H9 (cell line): ENCODE measurements around the gene CALHM5. TPM values are rescaled to one million over a fixed set of nuclear protein-coding genes. Genes with fewer than 3 reads are reported as not detected.

ENCODE experiments used
- DNase-seq: peaks from one replicate; pipeline ENCODE4 v3.0.0-alpha.2; 2017
- H2AFZ ChIP-seq: one replicate; pipeline ENCODE4 v1.6.1; 2013; ENCODE audit warnings: mild to moderate bottlenecking, low read length, control low read depth, moderate library complexity
- H2AK5ac ChIP-seq: 2 replicates; pipeline ENCODE4 v1.6.1; 2013; ENCODE audit warnings: low read length, control low read depth, mixed read lengths; ENCODE audit not compliant: insufficient read length
- H2BK120ac ChIP-seq: one replicate; pipeline ENCODE4 v1.6.1; 2013; ENCODE audit warnings: low read depth, mild to moderate bottlenecking, low read length, control low read depth, inconsistent platforms; ENCODE audit not compliant: poor library complexity, severe bottlenecking
- H2BK12ac ChIP-seq: 2 replicates; pipeline ENCODE4 v1.6.1; 2013; ENCODE audit warnings: low read length, control low read depth, mixed read lengths, low read depth; ENCODE audit not compliant: insufficient read length
- H2BK15ac ChIP-seq: 2 replicates; pipeline ENCODE4 v1.6.1; 2013; ENCODE audit warnings: low read depth, low read length, control low read depth
- H2BK20ac ChIP-seq: one replicate; pipeline ENCODE4 v1.6.1; 2013; ENCODE audit warnings: low read depth, mild to moderate bottlenecking, low read length, control low read depth, inconsistent platforms; ENCODE audit not compliant: poor library complexity, severe bottlenecking
- H2BK5ac ChIP-seq: 2 replicates; pipeline ENCODE4 v1.6.1; 2013; ENCODE audit warnings: low read length, control low read depth, mixed read lengths; ENCODE audit not compliant: insufficient read length
- H3K14ac ChIP-seq: 2 replicates; pipeline ENCODE4 v1.6.1; 2013; ENCODE audit warnings: low read length, control low read depth; ENCODE audit not compliant: insufficient read depth
- H3K18ac ChIP-seq: 2 replicates; pipeline ENCODE4 v1.6.1; 2013; ENCODE audit warnings: low read depth, mild to moderate bottlenecking, mixed read lengths, low read length, control low read depth; ENCODE audit not compliant: insufficient read length
- H3K23ac ChIP-seq: 2 replicates; pipeline ENCODE4 v1.6.1; 2013; ENCODE audit warnings: low read length, control low read depth, mixed read lengths, low read depth; ENCODE audit not compliant: insufficient read length
- H3K23me2 ChIP-seq: 2 replicates; pipeline ENCODE4 v1.6.1; 2013; ENCODE audit warnings: low read depth, mild to moderate bottlenecking, mixed read lengths, low read length, control low read depth; ENCODE audit not compliant: insufficient read length, poor library complexity, severe bottlenecking
- H3K27ac ChIP-seq: 2 replicates; pipeline ENCODE4 v1.5.1; 2013; ENCODE audit warnings: low read length, control low read depth, mixed read lengths, low read depth; ENCODE audit not compliant: insufficient read length
- H3K27me3 ChIP-seq: 2 replicates; pipeline ENCODE4 v1.6.1; 2013; ENCODE audit warnings: low read length, control low read depth, inconsistent platforms; ENCODE audit not compliant: insufficient read depth
- H3K4ac ChIP-seq: 2 replicates; pipeline ENCODE4 v1.6.1; 2013; ENCODE audit warnings: low read depth, mild to moderate bottlenecking, control low read depth, inconsistent platforms, low read length, moderate library complexity
- H3K4me1 ChIP-seq: 2 replicates; pipeline ENCODE4 v1.6.1; 2013; ENCODE audit warnings: low read length, control low read depth, inconsistent platforms; ENCODE audit not compliant: insufficient read depth
- H3K4me2 ChIP-seq: 2 replicates; pipeline ENCODE4 v1.6.1; 2013; ENCODE audit warnings: low read length, control low read depth, mixed read lengths; ENCODE audit not compliant: insufficient read length, insufficient read depth
- H3K56ac ChIP-seq: 2 replicates; pipeline ENCODE4 v1.6.1; 2013; ENCODE audit warnings: low read depth, mild to moderate bottlenecking, mixed read lengths, low read length, control low read depth; ENCODE audit not compliant: insufficient read length
- H3K79me1 ChIP-seq: 2 replicates; pipeline ENCODE4 v1.6.1; 2013; ENCODE audit warnings: low read depth, mild to moderate bottlenecking, moderate library complexity, low read length, control low read depth, inconsistent platforms; ENCODE audit not compliant: insufficient read depth, poor library complexity, severe bottlenecking
- H3K79me2 ChIP-seq: 2 replicates; pipeline ENCODE4 v1.6.1; 2013; ENCODE audit warnings: low read length, control low read depth, inconsistent platforms; ENCODE audit not compliant: insufficient read depth
- H3K9ac ChIP-seq: 2 replicates; pipeline ENCODE4 v1.6.1; 2013; ENCODE audit warnings: low read length, control low read depth, mixed read lengths; ENCODE audit not compliant: insufficient read length; ENCODE audit errors: extremely low read depth
- H3K9me3 ChIP-seq: one replicate; pipeline ENCODE4 v1.6.1; 2013; ENCODE audit warnings: low read depth, low read length, inconsistent platforms; ENCODE audit not compliant: control insufficient read depth
- H3T11ph ChIP-seq: one replicate; pipeline ENCODE4 v1.6.1; 2013; ENCODE audit warnings: mild to moderate bottlenecking, low read length, control low read depth, inconsistent platforms
- H4K20me1 ChIP-seq: one replicate; pipeline ENCODE4 v1.6.1; 2013; ENCODE audit not compliant: control insufficient read depth, insufficient read length, insufficient read depth
- H4K5ac ChIP-seq: 2 replicates; pipeline ENCODE4 v1.6.1; 2013; ENCODE audit warnings: low read depth, mild to moderate bottlenecking, mixed read lengths, low read length, control low read depth; ENCODE audit not compliant: insufficient read length
- H4K8ac ChIP-seq: replicated peaks from 2 replicates; pipeline ENCODE4 v1.6.1; 2013; ENCODE audit warnings: low read length, control low read depth, mixed read lengths, low read depth; ENCODE audit not compliant: insufficient read length
- H4K91ac ChIP-seq: 2 replicates; pipeline ENCODE4 v1.6.1; 2013; ENCODE audit warnings: low read depth, mild to moderate bottlenecking, moderate library complexity, mixed read lengths, low read length, control low read depth; ENCODE audit not compliant: insufficient read length
- H3K27ac Mint-ChIP-seq, 3 experiments: 2 replicates in 2 of 3; 3 replicates in 1 of 3; pipeline ENCODE4 v1.8.0; 2020 to 2021; ENCODE audit warnings: mixed read lengths in 3 of 3, mild to moderate bottlenecking in 1 of 3, moderate library complexity in 1 of 3
- H3K27me3 Mint-ChIP-seq: 2 replicates; pipeline ENCODE4 v1.8.0; 2021; ENCODE audit warnings: low read depth, mild to moderate bottlenecking, moderate library complexity, mixed read lengths
- H3K36me3 Mint-ChIP-seq, 3 experiments: 2 replicates in 2 of 3; 3 replicates in 1 of 3; pipeline ENCODE4 v1.8.0; 2020 to 2021; ENCODE audit warnings: low read depth in 3 of 3, mixed read lengths in 3 of 3; ENCODE audit not compliant: insufficient read depth in 1 of 3
- H3K4me1 Mint-ChIP-seq, 2 experiments: 2 replicates each; pipeline ENCODE4 v1.8.0; 2020; ENCODE audit warnings: mixed read lengths in 2 of 2
- H3K4me3 Mint-ChIP-seq, 2 experiments: 2 replicates in 1 of 2; 3 replicates in 1 of 2; pipeline ENCODE4 v1.8.0; 2020 to 2021; ENCODE audit warnings: mild to moderate bottlenecking in 2 of 2, mixed read lengths in 2 of 2, moderate library complexity in 1 of 2
- H3K9me3 Mint-ChIP-seq, 2 experiments: 2 replicates in 1 of 2; 3 replicates in 1 of 2; pipeline ENCODE4 v1.8.0; 2020; ENCODE audit warnings: mild to moderate bottlenecking in 2 of 2, mixed read lengths in 2 of 2, moderate library complexity in 1 of 2
- WGBS: extraction: QIAGEN DNeasy Blood & Tissue Kit; methylation state at CpG from one replicate; pipeline ENCODE4 v1.1.7; 2013; ENCODE audit warnings: missing lambda C conversion rate, low lambda C conversion rate, mixed read lengths; ENCODE audit not compliant: insufficient read length; ENCODE audit errors: extremely low coverage; 5-methylcytosine and 5-hydroxymethylcytosine counted together
- total RNA-seq: library from RNA; stranded (reverse); gene quantifications from 2 replicates; pipeline ENCODE4 v1.2.1, GENCODE V29; 2021
- TF ChIP-seq, protein P1 (sequence below): fragments of 200-600 bp; sonication (generic); conservative IDR thresholded peaks from 3 replicates; pipeline ENCODE4 v1.8.0; 2021; ENCODE audit warnings: antibody characterized with exemption, mild to moderate bottlenecking

Gene CALHM5
- total RNA-seq, 1 experiment from 2014 or later = 0.09 TPM

DNA sequence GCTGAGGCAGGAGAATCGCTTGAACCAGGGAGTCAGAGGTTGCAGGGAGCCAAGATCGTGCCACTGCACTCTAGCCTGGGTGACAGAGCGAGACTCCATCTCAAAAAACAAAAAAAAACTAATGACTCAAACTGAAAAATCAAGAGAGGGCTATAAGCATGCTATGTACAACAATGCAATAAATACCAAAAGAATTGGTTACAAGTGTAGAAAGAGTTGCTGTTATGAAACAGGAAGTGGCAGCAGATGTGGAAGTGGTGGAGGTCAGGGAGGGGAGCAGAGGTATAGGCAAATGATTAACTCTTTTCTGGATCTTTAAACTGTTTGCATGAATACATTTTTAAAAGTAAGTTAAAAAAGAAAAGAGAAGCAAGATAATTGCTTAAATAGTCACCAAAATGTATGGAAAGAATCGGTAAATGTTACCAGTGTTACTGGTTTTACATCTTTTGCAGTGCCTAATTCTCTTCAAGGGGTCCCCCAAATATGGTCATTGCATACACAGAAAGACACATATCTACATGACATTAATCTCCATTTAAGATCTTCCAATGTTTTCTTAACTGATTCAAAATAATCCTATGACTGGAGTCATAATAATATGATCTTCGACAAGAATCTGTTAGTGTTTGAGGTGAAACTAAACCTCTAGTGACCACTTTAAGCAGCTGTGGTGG, 35.3 kb upstream of the CALHM5 start:
- H3K56ac ChIP-seq = no peak overlapping the region
- no peaks in the 10 kb centered on the region for H3K27me3 Mint-ChIP-seq
- no peak overlapping the region for H2AFZ ChIP-seq
- no peaks in the 10 kb centered on the region for H3K23me2 ChIP-seq
- no peak overlapping the region for H3K27ac Mint-ChIP-seq
- no peak overlapping the region for H2BK12ac ChIP-seq
- H3K23ac ChIP-seq = no peak overlapping the region
- no peak overlapping the region for H4K5ac ChIP-seq
- no peak overlapping the region for H2BK120ac ChIP-seq
- no peak overlapping the region for H3K4ac ChIP-seq
- H3K4me2 ChIP-seq = no peak overlapping the region
- no peak overlapping the region for H3K4me3 Mint-ChIP-seq
- H3K9me3 ChIP-seq = no peaks in the 10 kb centered on the region
- H3K27me3 ChIP-seq = no peaks in the 10 kb centered on the region
- no peaks in the 10 kb centered on the region for H3K79me2 ChIP-seq
- no peak overlapping the region for H4K8ac ChIP-seq
- no peak overlapping the region for H3K18ac ChIP-seq
- no peak overlapping the region for H4K91ac ChIP-seq
- H2AK5ac ChIP-seq = no peak overlapping the region
- H3K9ac ChIP-seq = no peak overlapping the region
- no peak overlapping the region for H2BK5ac ChIP-seq
- no peaks in the 10 kb centered on the region for H3K79me1 ChIP-seq
- no peak for DNase-seq
- H2BK20ac ChIP-seq = no peak overlapping the region
- WGBS = no CpG with 5 or more reads among the region's 5 CpGs
- H3K4me1 ChIP-seq = no peaks in the 10 kb centered on the region
- no peak overlapping the region for H3T11ph ChIP-seq
- H3K27ac ChIP-seq = no peak overlapping the region
- H3K36me3 Mint-ChIP-seq = no peaks in the 10 kb centered on the region
- peaks cover 0 to 2% of the 10 kb centered on the region in 2 experiments; a peak in 2 of 4 replicates for H3K4me1 Mint-ChIP-seq
- H4K20me1 ChIP-seq = no peaks in the 10 kb centered on the region
- no peaks in the 10 kb centered on the region for H3K9me3 Mint-ChIP-seq
- no peak overlapping the region for H3K14ac ChIP-seq
- H2BK15ac ChIP-seq = no peak overlapping the region
- TF ChIP-seq, protein P1, sequence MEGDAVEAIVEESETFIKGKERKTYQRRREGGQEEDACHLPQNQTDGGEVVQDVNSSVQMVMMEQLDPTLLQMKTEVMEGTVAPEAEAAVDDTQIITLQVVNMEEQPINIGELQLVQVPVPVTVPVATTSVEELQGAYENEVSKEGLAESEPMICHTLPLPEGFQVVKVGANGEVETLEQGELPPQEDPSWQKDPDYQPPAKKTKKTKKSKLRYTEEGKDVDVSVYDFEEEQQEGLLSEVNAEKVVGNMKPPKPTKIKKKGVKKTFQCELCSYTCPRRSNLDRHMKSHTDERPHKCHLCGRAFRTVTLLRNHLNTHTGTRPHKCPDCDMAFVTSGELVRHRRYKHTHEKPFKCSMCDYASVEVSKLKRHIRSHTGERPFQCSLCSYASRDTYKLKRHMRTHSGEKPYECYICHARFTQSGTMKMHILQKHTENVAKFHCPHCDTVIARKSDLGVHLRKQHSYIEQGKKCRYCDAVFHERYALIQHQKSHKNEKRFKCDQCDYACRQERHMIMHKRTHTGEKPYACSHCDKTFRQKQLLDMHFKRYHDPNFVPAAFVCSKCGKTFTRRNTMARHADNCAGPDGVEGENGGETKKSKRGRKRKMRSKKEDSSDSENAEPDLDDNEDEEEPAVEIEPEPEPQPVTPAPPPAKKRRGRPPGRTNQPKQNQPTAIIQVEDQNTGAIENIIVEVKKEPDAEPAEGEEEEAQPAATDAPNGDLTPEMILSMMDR = no peak
